ENCODE results near the gene HBP1. TPM values are rescaled to one million over a fixed set of nuclear protein-coding genes. Genes with fewer than 3 reads are reported as not detected.

The HBP1 gene
- total and polyA plus RNA-seq, 2 of the 4 experiments (the other 2 are of a cell fraction) = 27.1 to 69.9 TPM

- intact Hi-C loops (cut with micrococcal nuclease) = no loop called here
- Histone ChIP-seq H4K5ac (ENCODE audit: low read depth, low read length) (no peak overlapping the region), H3K36me3 (ENCODE audit: control insufficient read depth, insufficient read depth, low read length) (peaks cover 12% of the 10 kb centered on the region), H4K91ac (ENCODE audit: insufficient read depth, low read depth, low read length) (no peak overlapping the region), H3K9me3 (ENCODE audit: control insufficient read depth, insufficient read depth, low read length) (no peaks in the 10 kb centered on the region; the same call in 1 of the 2 replicates), H3K9me1 (ENCODE audit: insufficient read depth, low read length) (peaks cover 6% of the 10 kb centered on the region), H2BK15ac (ENCODE audit: low read depth, low read length) (no peak overlapping the region), H3K23ac (ENCODE audit: low read depth, low read length) (no peak overlapping the region), H3K27ac (ENCODE audit: insufficient read depth, low read length) (no peak overlapping the region), H3K4ac (ENCODE audit: low read depth, low read length) (no peak overlapping the region), H3K4me3 (ENCODE audit: insufficient read depth, low read depth, low read length) (no peak overlapping the region), H3K56ac (ENCODE audit: extremely low read depth, insufficient read depth, low read length) (no peak overlapping the region), H2BK120ac (ENCODE audit: low read depth, low read length) (no peak overlapping the region), H3K14ac (replicated peaks; ENCODE audit: low read depth, low read length) (no peak overlapping the region), H2AK5ac (ENCODE audit: low read depth, low read length) (no peak overlapping the region), H2AK9ac (replicated peaks; ENCODE audit: low read depth, low read length, poor library complexity) (no peak overlapping the region), H3K18ac (ENCODE audit: low read depth, low read length) (no peak overlapping the region), H2AFZ (replicated peaks; ENCODE audit: low read length, poor library complexity) (no peak overlapping the region), H4K8ac (ENCODE audit: low read depth in 2 of 2, low read length in 2 of 2) (no peak overlapping the region), H3K27me3 (ENCODE audit: control insufficient read depth, insufficient read depth, low read length) (no peaks in the 10 kb centered on the region), H3K4me2 (ENCODE audit: low read depth, low read length) (no peak overlapping the region), H4K20me1 (ENCODE audit: insufficient read depth, low read length) (no peaks in the 10 kb centered on the region), H3K4me1 (ENCODE audit: control insufficient read depth, insufficient read depth, low read length) (peaks cover 4% of the 10 kb centered on the region; the same call in 1 of the 2 replicates), H3K9ac (ENCODE audit: low read depth, low read length) (no peak overlapping the region), H2BK5ac (ENCODE audit: low read depth, low read length, poor library complexity, severe bottlenecking) (no peak overlapping the region), H3K79me1 (ENCODE audit: low read depth in 1 of 2, low read length in 2 of 2) (peaks cover 0 to 4% of the 10 kb centered on the region in 2 experiments; a peak in 3 of 4 replicates), H2BK20ac (ENCODE audit: low read depth, low read length) (no peak overlapping the region)
- ChIA-PET POLR2A (ENCODE audit: unreplicated experiment) (no interaction called here), CTCF (no interaction called here)
- DNase-seq (no peak), ATAC-seq (ENCODE audit: low read depth) (no peak)
- dilution Hi-C loops (cut with HindIII; ENCODE audit: low sequenced_read_pairs, unreplicated experiment) = no loop called here
- WGBS, 2 experiments (ENCODE audit: extremely low coverage in 2 of 2, insufficient read length in 1 of 2) = 100% methylated on average over 1 of the region's 4 CpGs; no CpG with 5 or more reads in 1 of the 2 experiments
- no peak for TF ChIP-seq MAFK (IDR thresholded peaks at IDR 0.05; ENCODE audit: low read depth, low read length)
- no peak for TF ChIP-seq CEBPB (IDR thresholded peaks at IDR 0.05; ENCODE audit: low read depth, low read length)
- no peak for TF ChIP-seq RCOR1 (IDR thresholded peaks at IDR 0.05; ENCODE audit: insufficient replicate concordance, low read length)
- TF ChIP-seq RFX5 (IDR thresholded peaks at IDR 0.05; ENCODE audit: low read depth, low read length) = no peak
- TF ChIP-seq USF2 (IDR thresholded peaks at IDR 0.05; ENCODE audit: low read depth, low read length) = no peak
- no peak for TF ChIP-seq CTCF (conservative IDR thresholded peaks at IDR 0.05; ENCODE audit: low read depth, low read length)
- TF ChIP-seq MXI1 (IDR thresholded peaks at IDR 0.05; ENCODE audit: borderline replicate concordance, low read depth, low read length) = no peak
- no peak for TF ChIP-seq MAZ (IDR thresholded peaks at IDR 0.05; ENCODE audit: borderline replicate concordance, low read depth, low read length)
- no peak for TF ChIP-seq SMC3 (IDR thresholded peaks at IDR 0.05; ENCODE audit: low read depth, low read length)
- no peak for TF ChIP-seq ELK1 (IDR thresholded peaks at IDR 0.05; ENCODE audit: borderline replicate concordance, low read depth, low read length)
- TF ChIP-seq CHD1 (IDR thresholded peaks at IDR 0.05; ENCODE audit: low read depth, low read length) = no peak
- TF ChIP-seq BHLHE40 (IDR thresholded peaks at IDR 0.05; ENCODE audit: low read depth, low read length) = no peak
- TF ChIP-seq POLR2A (IDR thresholded peaks at IDR 0.05; ENCODE audit: low read depth, low read length) = no peak
- BruUV-seq (replicated peaks) = no TSS peak
- in situ Hi-C loops (cut with MboI; ENCODE audit: low sequenced_read_pairs) = no loop called here
Observed at GRCh38 chr7:107210400-107210799, 41.6 kb downstream of the HBP1 start.

Data from IMR-90 (cell line).